ENCODE results near the gene NME7.

The NME7 gene

GRCh38 chr1:169133801-169134502 lies 233.6 kb downstream of the NME7 start:
- ChIA-PET POLR2A (ENCODE audit: low non-redundant PET) (no interaction called here), CTCF (interaction anchor here (1.0 to 1.5 kb wide), 2 partner anchors 23 to 214 kb away, joined by 3 to 7 read pairs; no protein-coding TSS in a partner anchor)
- no peak for DNase-seq (ENCODE audit: low spot score)
- no peak for TF ChIP-seq CTCF (conservative IDR thresholded peaks at IDR 0.05; ENCODE audit: low read depth)
- no peak overlapping the region for H3K27ac ChIP-seq

GRCh38 chr1:169133228-169133576 lies 234.4 kb downstream of the NME7 start:
- no peak for TF ChIP-seq CTCF (conservative IDR thresholded peaks at IDR 0.05; ENCODE audit: low read depth)
- CTCF ChIA-PET = interaction anchor here (1.0 to 1.5 kb wide), 2 partner anchors 22 to 215 kb away, joined by 3 to 7 read pairs; no protein-coding TSS in a partner anchor
- H3K27ac ChIP-seq = no peak overlapping the region
- no peak for DNase-seq (ENCODE audit: low spot score)
- POLR2A ChIA-PET (ENCODE audit: low non-redundant PET) = no interaction called here

- ChIA-PET POLR2A (ENCODE audit: low non-redundant PET) (no interaction called here), CTCF (interaction anchor here (1.0 to 1.5 kb wide), 2 partner anchors 22 to 216 kb away, joined by 3 to 7 read pairs; no protein-coding TSS in a partner anchor)
- no peak overlapping the region for H3K27ac ChIP-seq
- DNase-seq (ENCODE audit: low spot score) = no peak
- no peak for TF ChIP-seq CTCF (conservative IDR thresholded peaks at IDR 0.05; ENCODE audit: low read depth)
Measured at GRCh38 chr1:169132512-169133227, 234.9 kb downstream of the NME7 start.

- no peak for TF ChIP-seq CTCF (conservative IDR thresholded peaks at IDR 0.05; ENCODE audit: low read depth)
- POLR2A ChIA-PET (ENCODE audit: low non-redundant PET) = no interaction called here
- CTCF ChIA-PET = interaction anchor here (0.6 kb wide), 1 partner anchor 188 kb away, joined by 3 read pairs; no protein-coding TSS in a partner anchor
- no peak overlapping the region for H3K27ac ChIP-seq
- DNase-seq (ENCODE audit: low spot score) = no peak
Measured at GRCh38 chr1:169130683-169131082, 236.9 kb downstream of the NME7 start.

- no peak for DNase-seq (ENCODE audit: low spot score)
- ChIA-PET POLR2A (ENCODE audit: low non-redundant PET) (no interaction called here), CTCF (no interaction called here)
- TF ChIP-seq CTCF (conservative IDR thresholded peaks at IDR 0.05; ENCODE audit: low read depth) = no peak
- no peak overlapping the region for H3K27ac ChIP-seq
Measured at GRCh38 chr1:169129109-169129784, 238.3 kb downstream of the NME7 start.

- CTCF ChIA-PET = no interaction called here
Measured at GRCh38 chr1:169128562-169128961, 239.0 kb downstream of the NME7 start.

More at GRCh38 chr1:169128562-169128961, 239.0 kb downstream of the NME7 start:
- H3K27ac ChIP-seq = no peak overlapping the region
- POLR2A ChIA-PET (ENCODE audit: low non-redundant PET) = no interaction called here
- TF ChIP-seq CTCF (conservative IDR thresholded peaks at IDR 0.05; ENCODE audit: low read depth) = no peak
- no peak for DNase-seq (ENCODE audit: low spot score)
